C4-2B (cell line): ENCODE results near the gene CENPP.

Source experiments
- ZFX ChIP-seq: fragments of 450-650 bp; IDR thresholded peaks from 2 replicates; pipeline ENCODE4 v1.6.1; 2017
- TF ChIP-seq, protein P1 (sequence below): fragments of 450-650 bp; conservative IDR thresholded peaks from 2 replicates; pipeline ENCODE4 v1.5.1; 2017; ENCODE audit warnings: mild to moderate bottlenecking

DNA sequence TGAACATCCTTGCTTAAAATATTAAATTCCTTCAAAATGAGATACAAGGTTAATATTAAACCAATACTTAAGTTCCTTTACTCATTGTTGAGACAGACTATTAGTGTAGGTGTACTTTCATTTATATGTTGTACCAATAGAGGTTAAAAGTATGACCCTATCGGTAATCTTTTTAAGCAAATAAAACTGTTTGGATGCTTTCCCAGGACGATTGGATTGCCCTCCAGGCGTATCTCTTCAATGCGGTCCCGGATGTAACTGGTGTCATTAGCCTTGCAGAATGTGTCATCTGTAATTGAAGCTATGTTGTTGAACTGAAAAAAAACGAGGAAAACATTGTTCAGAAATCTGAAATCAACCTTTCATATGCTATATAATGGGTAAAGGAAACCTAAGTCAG is 59.7 kb downstream of the CENPP start:
- TF ChIP-seq, protein P1, sequence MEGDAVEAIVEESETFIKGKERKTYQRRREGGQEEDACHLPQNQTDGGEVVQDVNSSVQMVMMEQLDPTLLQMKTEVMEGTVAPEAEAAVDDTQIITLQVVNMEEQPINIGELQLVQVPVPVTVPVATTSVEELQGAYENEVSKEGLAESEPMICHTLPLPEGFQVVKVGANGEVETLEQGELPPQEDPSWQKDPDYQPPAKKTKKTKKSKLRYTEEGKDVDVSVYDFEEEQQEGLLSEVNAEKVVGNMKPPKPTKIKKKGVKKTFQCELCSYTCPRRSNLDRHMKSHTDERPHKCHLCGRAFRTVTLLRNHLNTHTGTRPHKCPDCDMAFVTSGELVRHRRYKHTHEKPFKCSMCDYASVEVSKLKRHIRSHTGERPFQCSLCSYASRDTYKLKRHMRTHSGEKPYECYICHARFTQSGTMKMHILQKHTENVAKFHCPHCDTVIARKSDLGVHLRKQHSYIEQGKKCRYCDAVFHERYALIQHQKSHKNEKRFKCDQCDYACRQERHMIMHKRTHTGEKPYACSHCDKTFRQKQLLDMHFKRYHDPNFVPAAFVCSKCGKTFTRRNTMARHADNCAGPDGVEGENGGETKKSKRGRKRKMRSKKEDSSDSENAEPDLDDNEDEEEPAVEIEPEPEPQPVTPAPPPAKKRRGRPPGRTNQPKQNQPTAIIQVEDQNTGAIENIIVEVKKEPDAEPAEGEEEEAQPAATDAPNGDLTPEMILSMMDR = no peak
- no peak for TF ChIP-seq ZFX
